Lower leg skin (tissue), 4 donors: ENCODE results near the gene PROX1. TPM values are rescaled to one million over a fixed set of nuclear protein-coding genes. Genes with fewer than 3 reads are reported as not detected.

ENCODE experiments used
- DNase-seq, 2 donors: peaks; one replicate each; pipeline ENCODE4 v3.0.0-alpha.2; 2019; ENCODE audit warnings: low spot score in 2 of 2
- H3K4me3 ChIP-seq: fragments of 200-600 bp; sonication (generic); 2 replicates; pipeline ENCODE4 v1.5.1; 2017; ENCODE audit warnings: mild to moderate bottlenecking, low read depth; ENCODE audit not compliant: poor library complexity, severe bottlenecking
- POLR2A ChIP-seq, 2 donors: fragments of 450-650 bp; IDR thresholded peaks; one replicate each; pipeline ENCODE4 v1.6.1; 2016 to 2017; ENCODE audit warnings: antibody characterized with exemption in 2 of 2, mild to moderate bottlenecking in 1 of 2, moderate library complexity in 1 of 2
- WGBS, 2 donors: methylation state at CpG; one replicate each; pipeline ENCODE4 v1.1.5; 2018; 5-methylcytosine and 5-hydroxymethylcytosine counted together
- intact Hi-C: fragments of 100-400 bp; cut with DNase I; formaldehyde crosslinking; loops from one replicate; pipeline ENCODE4 v1.15.0; 2023; ENCODE audit warnings: low total_unique reads
- total RNA-seq, 4 donors: library from RNA; depleted of rRNA; stranded (reverse); fragments of >200 nt; gene quantifications; one replicate each; pipeline ENCODE4 v1.1.0, GENCODE V29; 2016
- TF ChIP-seq, protein P1 (sequence below), 3 donors: fragments of 450-650 bp; IDR thresholded peaks; one replicate each; pipeline ENCODE4 v1.5.1; 2016; ENCODE audit warnings: antibody characterized with exemption in 3 of 3, mild to moderate bottlenecking in 3 of 3, moderate library complexity in 2 of 3

The PROX1 gene
- total RNA-seq, 4 donors from 2014 or later: 0.74 to 4.2 (median 1.9) TPM

DNA sequence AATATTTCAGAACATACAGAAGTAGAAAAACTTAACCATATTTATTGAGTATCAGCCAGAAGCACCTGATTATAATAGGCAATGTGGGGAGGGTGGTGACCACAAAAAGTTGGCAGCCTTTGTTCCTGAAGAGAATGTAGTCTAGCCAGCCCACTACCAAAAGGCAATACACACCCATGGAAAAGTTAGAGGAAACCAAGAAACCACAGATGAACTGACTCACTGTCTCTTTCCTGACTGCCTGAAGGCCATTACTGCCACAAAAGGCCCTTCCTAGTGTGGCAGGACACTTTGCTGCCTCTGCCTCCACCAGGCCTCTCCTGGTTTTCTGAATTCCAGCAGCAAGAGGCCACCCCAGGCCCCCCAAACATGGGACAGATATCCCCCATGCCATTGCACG is 14.6 kb upstream of the PROX1 start:
- TF ChIP-seq POLR2A (IDR thresholded peaks at IDR 0.05): no peak
- TF ChIP-seq, protein P1, sequence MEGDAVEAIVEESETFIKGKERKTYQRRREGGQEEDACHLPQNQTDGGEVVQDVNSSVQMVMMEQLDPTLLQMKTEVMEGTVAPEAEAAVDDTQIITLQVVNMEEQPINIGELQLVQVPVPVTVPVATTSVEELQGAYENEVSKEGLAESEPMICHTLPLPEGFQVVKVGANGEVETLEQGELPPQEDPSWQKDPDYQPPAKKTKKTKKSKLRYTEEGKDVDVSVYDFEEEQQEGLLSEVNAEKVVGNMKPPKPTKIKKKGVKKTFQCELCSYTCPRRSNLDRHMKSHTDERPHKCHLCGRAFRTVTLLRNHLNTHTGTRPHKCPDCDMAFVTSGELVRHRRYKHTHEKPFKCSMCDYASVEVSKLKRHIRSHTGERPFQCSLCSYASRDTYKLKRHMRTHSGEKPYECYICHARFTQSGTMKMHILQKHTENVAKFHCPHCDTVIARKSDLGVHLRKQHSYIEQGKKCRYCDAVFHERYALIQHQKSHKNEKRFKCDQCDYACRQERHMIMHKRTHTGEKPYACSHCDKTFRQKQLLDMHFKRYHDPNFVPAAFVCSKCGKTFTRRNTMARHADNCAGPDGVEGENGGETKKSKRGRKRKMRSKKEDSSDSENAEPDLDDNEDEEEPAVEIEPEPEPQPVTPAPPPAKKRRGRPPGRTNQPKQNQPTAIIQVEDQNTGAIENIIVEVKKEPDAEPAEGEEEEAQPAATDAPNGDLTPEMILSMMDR (IDR thresholded peaks at IDR 0.05): no peak
- no peak for DNase-seq
- intact Hi-C loops: no loop called here
- no peak overlapping the region for H3K4me3 ChIP-seq
- WGBS, 2 donors: 80 to 82% methylated on average over 1 of the region's 1 CpG

DNA sequence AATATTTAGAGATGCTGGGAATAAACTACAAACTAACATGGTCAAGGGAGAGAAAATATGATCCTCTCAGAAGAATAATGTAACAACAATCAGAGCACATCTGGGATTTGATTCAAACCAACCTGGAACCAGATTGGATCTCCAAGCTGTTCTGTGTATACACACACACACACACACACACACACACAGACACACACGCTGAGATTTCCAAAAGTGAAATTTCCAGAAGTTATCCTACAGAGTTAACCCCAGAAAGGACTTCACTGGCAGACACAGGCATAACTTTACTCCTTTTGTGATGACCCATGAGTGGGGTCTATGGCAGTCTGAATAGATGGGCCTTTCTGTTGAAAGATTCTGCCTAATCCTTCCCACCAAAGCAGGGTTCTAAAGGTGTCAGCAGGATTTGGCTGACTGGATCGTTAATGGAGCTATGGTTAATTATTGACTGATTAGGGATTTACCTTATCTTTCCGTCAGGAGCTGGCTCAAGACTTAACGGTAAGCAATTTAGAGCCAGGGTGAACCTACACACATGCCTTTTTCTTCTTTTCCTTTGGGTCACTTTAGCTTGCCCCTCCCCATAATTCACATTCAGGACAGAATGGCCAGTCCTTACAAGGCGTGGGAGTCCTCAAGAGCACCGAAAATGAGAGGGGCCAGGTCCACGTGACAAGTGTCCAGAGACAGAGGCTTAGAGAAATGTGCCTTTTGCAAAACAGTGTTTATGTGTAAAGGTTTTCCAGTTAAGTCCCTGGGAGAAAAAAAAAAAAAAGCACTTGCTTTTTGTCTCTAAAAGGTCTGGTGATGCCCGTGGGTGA is 10.9 kb upstream of the PROX1 start:
- H3K4me3 ChIP-seq: no peak overlapping the region
- WGBS, 2 donors: 66% methylated on average over 8 of the region's 8 CpGs
- TF ChIP-seq, protein P1 (IDR thresholded peaks at IDR 0.05): no peak
- TF ChIP-seq POLR2A (IDR thresholded peaks at IDR 0.05): no peak
- intact Hi-C loops: no loop called here
- DNase-seq: no peak

DNA sequence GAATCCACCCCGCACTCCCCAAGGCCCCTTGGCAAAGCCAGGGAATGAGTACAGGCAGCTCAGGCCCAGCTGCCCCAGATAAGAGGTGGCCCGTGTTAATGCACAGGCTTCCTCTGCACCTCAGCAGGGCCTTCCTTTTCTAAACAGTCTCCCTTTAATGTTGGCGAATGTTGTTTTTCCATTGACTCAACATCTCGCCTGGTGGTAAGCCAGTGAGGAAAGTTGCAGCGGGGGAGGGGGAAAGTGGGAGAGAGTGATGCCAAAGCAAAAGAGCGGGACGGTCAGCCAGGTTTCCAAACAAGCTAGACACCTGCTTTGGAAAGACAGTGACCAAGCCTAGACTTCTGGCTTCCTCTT is 10.3 kb upstream of the PROX1 start:
- no peak for DNase-seq
- intact Hi-C loops: no loop called here
- no peak overlapping the region for H3K4me3 ChIP-seq
- TF ChIP-seq POLR2A (IDR thresholded peaks at IDR 0.05): no peak
- TF ChIP-seq, protein P1 (IDR thresholded peaks at IDR 0.05): no peak
- 62 to 64% methylated on average over 7 of the region's 7 CpGs for WGBS, 2 donors

DNA sequence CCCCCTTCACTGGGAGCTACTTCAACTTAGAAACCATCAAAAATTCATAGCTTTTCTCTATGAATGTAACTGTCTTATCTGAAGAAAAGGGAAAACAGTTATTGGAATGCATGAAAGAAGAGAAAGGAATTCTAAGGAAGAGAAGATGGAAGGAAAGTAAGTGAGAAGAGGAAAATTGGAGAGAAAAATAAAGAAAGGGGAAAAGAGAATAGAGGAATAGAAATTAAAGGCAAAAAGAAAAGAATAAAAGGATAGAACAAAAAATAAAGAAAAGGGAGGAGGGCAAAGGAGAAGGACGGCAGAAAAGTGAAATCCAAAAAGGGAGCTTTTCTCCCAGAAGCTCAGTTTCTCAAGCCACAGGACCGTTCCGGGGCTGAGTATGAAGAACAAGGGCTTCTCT is 9.9 kb upstream of the PROX1 start:
- no peak overlapping the region for H3K4me3 ChIP-seq
- intact Hi-C loops: no loop called here
- TF ChIP-seq, protein P1 (IDR thresholded peaks at IDR 0.05): no peak
- TF ChIP-seq POLR2A (IDR thresholded peaks at IDR 0.05): no peak
- 75 to 79% methylated on average over 3 of the region's 3 CpGs for WGBS, 2 donors
- no peak for DNase-seq

DNA sequence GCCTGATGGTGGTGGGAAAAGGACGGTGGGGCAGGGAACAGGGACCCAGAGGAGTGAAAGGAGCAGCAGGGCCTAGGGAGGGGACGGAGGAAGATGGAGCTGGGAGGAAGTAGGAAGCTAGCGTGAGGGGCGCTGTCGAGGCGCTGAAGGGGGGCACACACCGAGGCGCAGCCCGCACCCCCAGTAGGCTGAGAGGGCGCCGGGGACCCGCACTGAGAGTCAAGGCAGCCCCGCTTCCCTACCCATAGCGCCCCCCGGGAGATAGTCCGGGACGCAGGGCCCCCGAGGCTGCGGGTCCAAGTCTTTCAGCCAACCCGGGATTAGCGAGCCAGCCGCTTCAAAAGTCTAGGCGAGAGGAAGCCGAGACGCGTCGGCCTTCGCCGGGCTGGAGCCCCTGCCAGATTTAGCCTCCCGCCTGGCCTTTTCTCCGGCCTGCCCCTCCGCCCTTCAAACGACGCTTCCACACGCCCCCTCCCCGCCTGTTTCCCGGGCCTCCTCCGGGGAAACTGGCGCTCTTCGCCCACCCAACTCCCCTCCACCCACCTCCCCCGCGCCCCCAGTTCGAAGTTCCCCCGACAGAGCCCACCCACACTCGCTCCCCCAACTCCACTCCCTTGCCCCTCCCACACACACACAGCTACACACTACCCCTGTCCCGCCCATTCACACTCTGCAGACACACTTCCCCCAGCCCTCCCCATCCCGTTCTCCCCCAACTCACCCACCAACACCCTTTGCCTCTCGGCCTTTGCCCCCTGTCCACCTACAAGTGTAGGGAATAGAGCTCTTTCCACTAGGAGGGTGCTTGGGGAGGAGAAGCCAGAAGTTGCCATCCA is 7.8 kb upstream of the PROX1 start:
- H3K4me3 ChIP-seq: no peak overlapping the region
- no peak for TF ChIP-seq POLR2A (IDR thresholded peaks at IDR 0.05)
- TF ChIP-seq, protein P1 (IDR thresholded peaks at IDR 0.05): no peak
- intact Hi-C loops: no loop called here
- DNase-seq: no peak
- WGBS, 2 donors: 18 to 21% methylated on average over 48 of the region's 48 CpGs
